K562 (cell line): ENCODE measurements around the gene EGFR. TPM values are rescaled to one million over a fixed set of nuclear protein-coding genes. Genes with fewer than 3 reads are reported as not detected.

Experiments used
- ATAC-seq: fragments of 200-7000 bp; cut with Tn5 transposase; 3 replicates; pipeline ENCODE4 v1.9.1; 2020; ENCODE audit warnings: moderate library complexity
- BruUV-seq: library from RNA; stranded (reverse); fragments of 400-500 nt; replicated peaks from 2 replicates; lab custom pipeline; 2021; lab: Mats Ljungman, UMichigan
- CTCF ChIA-PET: fragments of 300-600 bp; formaldehyde crosslinking; extraction: SDS; loops from one replicate; lab custom pipeline; 2021; ENCODE audit warnings: low intra/inter-chr PET ratio; lab: Yijun Ruan, JAX
- POLR2A ChIA-PET: fragments of 300-600, 350-650 bp; sonication (Branson Sonifier 250); formaldehyde crosslinking; extraction: SDS; loops from one replicate; lab custom pipeline; 2021; ENCODE audit warnings: antibody characterized with exemption, inconsistent platforms; lab: Yijun Ruan, JAX
- DNase-seq, 4 experiments: peaks; one replicate each; pipeline versions ENCODE4 v3.0.0 to v3.0.0-alpha.2; 2011 to 2018; ENCODE audit warnings: low spot score in 3 of 4, mixed read lengths in 3 of 4; ENCODE audit errors: extremely low read depth in 1 of 4
- FAIRE-seq: peaks from 2 replicates; lab custom pipeline; 2011; peaks lifted over from hg19 to GRCh38; lab: Jason Lieb, UNC
- H2AFZ ChIP-seq: 2 replicates; pipeline ENCODE4 v1.6.0; 2011; ENCODE audit warnings: low read depth, low read length, control low read depth, inconsistent platforms
- H3K27ac ChIP-seq: fragments of 200-600 bp; 3 replicates; pipeline ENCODE4 v1.8.0; 2011; ENCODE audit warnings: low read depth, mild to moderate bottlenecking, control low read depth, inconsistent platforms, low read length, moderate library complexity, mixed read lengths; ENCODE audit errors: extremely low read depth
- H3K27me3 ChIP-seq, 2 experiments: fragments of 300-600 bp in 1 of 2; 2 replicates in 1 of 2; 3 replicates in 1 of 2; pipeline versions ENCODE4 v1.6.0 to v1.8.0; 2011; ENCODE audit warnings: inconsistent platforms in 2 of 2, low read length in 2 of 2, mild to moderate bottlenecking in 1 of 2, mixed read lengths in 1 of 2, moderate library complexity in 1 of 2; ENCODE audit not compliant: control insufficient read depth in 2 of 2, insufficient read depth in 2 of 2
- H3K36me3 ChIP-seq: fragments of 300-600 bp; 3 replicates; pipeline ENCODE4 v1.8.0; 2011; ENCODE audit warnings: mild to moderate bottlenecking, low read length, inconsistent platforms; ENCODE audit not compliant: control insufficient read depth, insufficient read depth
- H3K4me1 ChIP-seq, 2 experiments: fragments of 200-600 bp in 1 of 2; replicated peaks in 1 of 2; 2 replicates in 1 of 2; 3 replicates in 1 of 2; pipeline versions ENCODE4 v1.5.1 to v1.8.0; 2011; ENCODE audit warnings: inconsistent platforms in 2 of 2, low read length in 2 of 2, mild to moderate bottlenecking in 1 of 2, mixed read lengths in 1 of 2, moderate library complexity in 1 of 2; ENCODE audit not compliant: control insufficient read depth in 2 of 2, insufficient read depth in 2 of 2
- H3K4me2 ChIP-seq: 2 replicates; pipeline ENCODE4 v1.6.1; 2011; ENCODE audit warnings: low read length, control low read depth, inconsistent platforms, mixed read lengths; ENCODE audit not compliant: insufficient read depth
- H3K4me3 ChIP-seq: fragments of 200-600 bp; sonication (generic), shearing (Covaris generic); 2 replicates; pipeline ENCODE4 v1.5.1; 2016; ENCODE audit warnings: control low read depth, inconsistent platforms
- H3K79me2 ChIP-seq: fragments of 200-600 bp; 3 replicates; pipeline ENCODE4 v1.8.0; 2011; ENCODE audit warnings: low read length, inconsistent platforms; ENCODE audit not compliant: control insufficient read depth, insufficient read depth
- H3K9ac ChIP-seq, 2 experiments: 2 replicates each; pipeline versions ENCODE4 v1.6.0 to v1.6.1; 2011; ENCODE audit warnings: low read depth in 2 of 2, low read length in 2 of 2, control low read depth in 1 of 2, inconsistent platforms in 1 of 2, mild to moderate bottlenecking in 1 of 2, mixed read lengths in 1 of 2; ENCODE audit not compliant: insufficient read depth in 1 of 2
- H3K9me1 ChIP-seq: one replicate; pipeline ENCODE4 v1.6.0; 2011; ENCODE audit warnings: inconsistent platforms, mild to moderate bottlenecking, low read length, moderate library complexity; ENCODE audit not compliant: control insufficient read depth, insufficient read depth
- H3K9me3 ChIP-seq: replicated peaks from 2 replicates; pipeline ENCODE4 v1.5.1; 2011; ENCODE audit warnings: low read depth, low read length, inconsistent platforms; ENCODE audit not compliant: control insufficient read depth, insufficient read depth
- H4K20me1 ChIP-seq: replicated peaks from 2 replicates; pipeline ENCODE4 v1.6.1; 2011; ENCODE audit warnings: low read length, inconsistent platforms, mixed read lengths; ENCODE audit not compliant: control insufficient read depth, insufficient read depth
- FOXJ3 ChIP-seq: sonication (generic); formaldehyde crosslinking; IDR thresholded peaks from 2 replicates; pipeline ENCODE4 v1.4.0; 2020; ENCODE audit warnings: mild to moderate bottlenecking, missing genetic modification reagents
- KHSRP ChIP-seq: fragments of 450-650 bp; IDR thresholded peaks from 2 replicates; pipeline ENCODE4 v1.6.1; 2017
- ZNF184 ChIP-seq: sonication (generic); formaldehyde crosslinking; IDR thresholded peaks from 2 replicates; pipeline ENCODE4 v1.5.0; 2020; ENCODE audit warnings: missing genetic modification reagents
- ZNF395 ChIP-seq: fragments of 200-800 bp; sonication (Bioruptor generic); IDR thresholded peaks from 2 replicates; pipeline ENCODE4 v1.6.1; 2017; ENCODE audit warnings: missing genetic modification characterization, missing compliant biosample characterization
- WGBS: fragments of 100-300 bp; shearing (Covaris generic); methylation state at CpG from one replicate; pipeline ENCODE4 v1.1.6; 2016; ENCODE audit warnings: low coverage, mixed read lengths; ENCODE audit not compliant: insufficient coverage; ENCODE audit errors: missing lambda C conversion rate; 5-methylcytosine and 5-hydroxymethylcytosine counted together
- in situ Hi-C: fragments of 300-500 bp; cut with MboI; formaldehyde crosslinking; loops from 4 replicates; pipeline ENCODE4 v1.15.0; 2018; ENCODE audit warnings: inconsistent platforms, mixed read lengths
- intact Hi-C: fragments of 100-400 bp; cut with micrococcal nuclease; formaldehyde crosslinking; loops from 2 replicates; pipeline ENCODE4 v1.14.2; 2022
- polyA plus RNA-seq, 8 experiments: library from polyadenylated mRNA; depleted of rRNA in 4 of 8; stranded (reverse) in 5 of 8; unstranded in 3 of 8; fragments of >200 nt; fragmentation: Nextera tagmentation in 2 of 8; fragmentation: Illumina TruSeq in 1 of 8; extraction: Ambion mirVana in 2 of 8; extraction: Trizol in 1 of 8; gene quantifications; 2 replicates each; pipeline versions ENCODE4 v1.2.1 to v1.2.3, GENCODE V29; 2011 to 2014; ENCODE audit warnings: inconsistent platforms in 1 of 8, missing spikeins in 1 of 8
- total RNA-seq, 7 experiments: library from RNA; depleted of rRNA in 6 of 7; stranded (reverse); fragments of >200 nt in 6 of 7; fragmentation: Illumina TruSeq in 2 of 7; extraction: Trizol in 2 of 7; gene quantifications; 2 replicates each; pipeline versions ENCODE4 v1.2.1 to v1.2.3, GENCODE V29; 2011 to 2021; ENCODE audit warnings: low replicate concordance in 1 of 7

Gene EGFR
- total and polyA plus RNA-seq, 9 of the 15 experiments (the other 6 are each of a cell fraction or from before 2014, with no cell fraction given): 0.13 TPM; not detected in 8

- TF ChIP-seq ZNF395 (CRISPR knock-in tag) (no peak), FOXJ3 (CRISPR knock-in tag) (no peak), ZNF184 (CRISPR knock-in tag) (no peak)
These were observed 98.5 kb downstream of the EGFR start (continued) for GRCh38 chr7:55117286-55117685.

GRCh38 chr7:55118426-55118825 is 99.6 kb downstream of the EGFR start:
- BruUV-seq: no TSS peak
- Histone ChIP-seq H4K20me1 (no peaks in the 10 kb centered on the region), H3K79me2 (no peaks in the 10 kb centered on the region), H3K9ac (no peak overlapping the region), H3K9me3 (no peaks in the 10 kb centered on the region), H3K4me2 (no peak overlapping the region), H3K9me1 (no peaks in the 10 kb centered on the region), H3K4me3 (no peak overlapping the region), H2AFZ (no peak overlapping the region), H3K27me3 (0 out of 5 replicates have a peak, but pooled peaks cover 0 to 4% of the 10 kb centered on the region in 2 experiments), H3K27ac (no peak overlapping the region), H3K4me1 (peaks cover 2 to 4% of the 10 kb centered on the region in 2 experiments; a peak in 2 of 5 replicates), H3K36me3 (no peaks in the 10 kb centered on the region)
- DNase-seq (no peak), ATAC-seq (no peak), FAIRE-seq (no peak)
- intact Hi-C loops: no loop called here
- WGBS: 26% methylated on average over 5 of the region's 5 CpGs
- ChIA-PET CTCF (no interaction called here), POLR2A (no interaction called here)
- in situ Hi-C loops: no loop called here
- TF ChIP-seq KHSRP: no peak
